ENCODE data around the gene OTUB2.

DNA sequence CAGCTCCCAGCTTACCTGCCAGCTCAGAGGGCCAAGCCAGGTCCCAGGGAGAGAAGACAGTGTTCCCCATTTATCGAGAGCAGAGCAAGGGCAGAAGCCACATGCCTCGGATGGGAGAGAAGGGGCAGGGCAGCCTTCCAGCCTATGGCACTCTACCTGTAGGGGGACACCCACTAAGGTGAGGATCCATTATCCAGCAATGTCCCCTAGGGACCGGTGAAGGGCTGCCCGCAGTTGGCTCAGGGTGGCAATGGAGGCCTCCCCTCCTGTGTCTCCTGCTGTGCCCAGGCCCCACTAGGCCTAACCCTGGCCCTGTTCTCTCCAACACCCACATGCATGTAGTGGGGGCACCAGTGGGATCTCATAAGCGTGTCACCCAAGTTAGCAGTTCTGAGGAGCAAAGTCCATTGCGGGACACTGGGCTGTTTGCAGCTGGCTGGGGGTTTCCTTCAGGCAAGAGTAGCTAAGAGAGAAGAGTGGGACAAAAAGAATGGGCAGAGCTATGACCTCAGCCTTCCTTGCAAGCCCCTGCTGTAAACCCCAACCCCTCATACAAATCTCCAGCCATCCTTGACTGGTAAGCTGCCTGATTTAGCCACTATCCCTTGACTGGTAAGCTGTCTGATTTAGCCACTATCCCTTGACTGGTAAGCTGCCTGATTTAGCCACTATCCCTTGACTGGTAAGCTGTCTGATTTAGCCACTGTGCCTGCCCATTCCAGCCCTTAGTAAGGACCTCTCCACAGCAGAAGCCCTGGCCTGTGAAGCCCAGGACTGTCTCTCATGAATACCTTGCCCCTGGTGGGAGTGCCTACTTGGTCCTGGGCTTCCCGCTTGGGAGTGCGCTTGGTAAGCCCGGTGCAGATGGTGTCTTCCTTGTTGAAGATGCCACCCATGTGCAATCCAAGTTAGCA is 44.6 kb upstream of the OTUB2 start:
- TF ChIP-seq CTCF (IDR thresholded peaks at IDR 0.05) (no peak), POLR2AphosphoS5 (IDR thresholded peaks at IDR 0.05) (no peak), POLR2A (IDR thresholded peaks at IDR 0.05) (no peak)
